Stimulated activated CD4-positive, alpha-beta T cell treated with anti-CD3 and anti-CD28 coated beads, Interleukin-1b, Interleukin-23, amount 100 ng/mL, for 4 hours (primary cell): ENCODE results near the gene SGPL1.
"Not testable (repeated sequence)": the region's sequence is repeated elsewhere in the genome, so short reads cannot be mapped to it uniquely, and the experiment has no call there.

Source experiments
- DNase-seq, 2 donors: peaks; one replicate each; pipeline ENCODE4 v3.0.0-alpha.2; 2020; ENCODE audit warnings: low read depth in 2 of 2

Gene SGPL1

GRCh38 chr10:70843776-70844489, 28.2 kb downstream of the SGPL1 start:
- DNase-seq, result no peak

GRCh38 chr10:70845256-70845655, 29.5 kb downstream of the SGPL1 start:
- no peak for DNase-seq

GRCh38 chr10:70845816-70846215, 30.1 kb downstream of the SGPL1 start:
- DNase-seq, result no peak

- no peak for DNase-seq
These were observed 31.0 kb downstream of the SGPL1 start for GRCh38 chr10:70846795-70847194.

GRCh38 chr10:70847659-70848360, 32.1 kb downstream of the SGPL1 start:
- DNase-seq, result no peak

- no peak for DNase-seq
These were observed 33.9 kb downstream of the SGPL1 start for GRCh38 chr10:70849582-70850016.

GRCh38 chr10:70850097-70850496, 34.3 kb downstream of the SGPL1 start:
- no peak for DNase-seq

GRCh38 chr10:70851597-70852475, 36.1 kb downstream of the SGPL1 start:
- no peak for DNase-seq

GRCh38 chr10:70853038-70853437, 37.3 kb downstream of the SGPL1 start:
- DNase-seq, result no peak

GRCh38 chr10:70853457-70853856, 37.7 kb downstream of the SGPL1 start:
- no peak for DNase-seq

- DNase-seq, result no peak
These were observed 40.7 kb downstream of the SGPL1 start for GRCh38 chr10:70856454-70856853.

- DNase-seq, result no peak
These were observed 43.0 kb downstream of the SGPL1 start for GRCh38 chr10:70858759-70859158.

- DNase-seq, result not testable (repeated sequence)
These were observed 45.9 kb downstream of the SGPL1 start for GRCh38 chr10:70861495-70862197.

GRCh38 chr10:70863470-70864160, 47.9 kb downstream of the SGPL1 start:
- DNase-seq, result no peak

GRCh38 chr10:70864935-70865334, 49.2 kb downstream of the SGPL1 start:
- no peak for DNase-seq

GRCh38 chr10:70866424-70866823, 50.7 kb downstream of the SGPL1 start:
- no peak for DNase-seq

- DNase-seq, result no peak
These were observed 56.5 kb downstream of the SGPL1 start for GRCh38 chr10:70872291-70872690.

GRCh38 chr10:70874061-70874460, 58.3 kb downstream of the SGPL1 start:
- no peak for DNase-seq

- no peak for DNase-seq
These were observed 63.5 kb downstream of the SGPL1 start for GRCh38 chr10:70879207-70879606.

GRCh38 chr10:70880077-70880534, 64.4 kb downstream of the SGPL1 start:
- DNase-seq, result peak; percentile 51 to 63

GRCh38 chr10:70884741-70885140, 69.0 kb downstream of the SGPL1 start:
- no peak for DNase-seq
